ENCODE data around the gene SLC25A21. TPM values are rescaled to one million over a fixed set of nuclear protein-coding genes. Genes with fewer than 3 reads are reported as not detected.

Gene SLC25A21
- total RNA-seq, 1 donor from 2014 or later, result not detected

- intact Hi-C loops (cut with micrococcal nuclease), result no loop called here
Measured at GRCh38 chr14:37144729-37145363, 27.6 kb downstream of the SLC25A21 start.

- intact Hi-C loops (cut with micrococcal nuclease), result no loop called here
Measured at GRCh38 chr14:37143475-37143874, 28.9 kb downstream of the SLC25A21 start.

- intact Hi-C loops (cut with micrococcal nuclease), result no loop called here
Measured at GRCh38 chr14:37142835-37143401, 29.5 kb downstream of the SLC25A21 start.

GRCh38 chr14:37140176-37140575, 32.2 kb downstream of the SLC25A21 start:
- intact Hi-C loops (cut with micrococcal nuclease), result no loop called here

- intact Hi-C loops (cut with micrococcal nuclease), result no loop called here
Measured at GRCh38 chr14:37139710-37140109, 32.7 kb downstream of the SLC25A21 start.

GRCh38 chr14:37138898-37139297, 33.5 kb downstream of the SLC25A21 start:
- intact Hi-C loops (cut with micrococcal nuclease), result no loop called here

GRCh38 chr14:37133284-37133913, 39.0 kb downstream of the SLC25A21 start:
- intact Hi-C loops (cut with micrococcal nuclease), result no loop called here

GRCh38 chr14:37131205-37131604, 41.2 kb downstream of the SLC25A21 start:
- intact Hi-C loops (cut with micrococcal nuclease), result no loop called here

- intact Hi-C loops (cut with micrococcal nuclease), result no loop called here
Measured at GRCh38 chr14:37129047-37129446, 43.4 kb downstream of the SLC25A21 start.

- intact Hi-C loops (cut with micrococcal nuclease), result no loop called here
Measured at GRCh38 chr14:37124614-37125013, 47.8 kb downstream of the SLC25A21 start.

- intact Hi-C loops (cut with micrococcal nuclease), result no loop called here
Measured at GRCh38 chr14:37122919-37123639, 49.3 kb downstream of the SLC25A21 start.

GRCh38 chr14:37122288-37122687, 50.1 kb downstream of the SLC25A21 start:
- intact Hi-C loops (cut with micrococcal nuclease), result no loop called here

GRCh38 chr14:37118673-37119366, 53.6 kb downstream of the SLC25A21 start:
- intact Hi-C loops (cut with micrococcal nuclease), result no loop called here

GRCh38 chr14:37116933-37117849, 55.2 kb downstream of the SLC25A21 start:
- intact Hi-C loops (cut with micrococcal nuclease), result no loop called here

- intact Hi-C loops (cut with micrococcal nuclease), result no loop called here
Measured at GRCh38 chr14:37115406-37115805, 57.0 kb downstream of the SLC25A21 start.

- intact Hi-C loops (cut with micrococcal nuclease), result no loop called here
Measured at GRCh38 chr14:37114559-37114958, 57.8 kb downstream of the SLC25A21 start.

- intact Hi-C loops (cut with micrococcal nuclease), result no loop called here
Measured at GRCh38 chr14:37114002-37114401, 58.4 kb downstream of the SLC25A21 start.

GRCh38 chr14:37098132-37098531, 74.3 kb downstream of the SLC25A21 start:
- intact Hi-C loops (cut with micrococcal nuclease), result no loop called here

- intact Hi-C loops (cut with micrococcal nuclease), result no loop called here
Measured at GRCh38 chr14:37094502-37094901, 77.9 kb downstream of the SLC25A21 start.

GRCh38 chr14:37093364-37093763, 79.0 kb downstream of the SLC25A21 start:
- intact Hi-C loops (cut with micrococcal nuclease), result no loop called here

GRCh38 chr14:37091651-37092050, 80.8 kb downstream of the SLC25A21 start:
- intact Hi-C loops (cut with micrococcal nuclease), result no loop called here
